ENCODE results near the gene MOB1B. TPM values are rescaled to one million over a fixed set of nuclear protein-coding genes. Genes with fewer than 3 reads are reported as not detected.

MOB1B gene
- total and polyA plus RNA-seq, 2 of the 13 experiments (the other 11 are each of a cell fraction or from before 2014, with no cell fraction given): 3.9 to 4.0 TPM

- no peak overlapping the region for H3K9ac ChIP-seq (ENCODE audit: insufficient read depth, low read depth, low read length)
- no TSS peak for BruUV-seq (replicated peaks)
- WGBS (ENCODE audit: low lambda C conversion rate): 92% methylated on average over 4 of the region's 4 CpGs
- intact Hi-C loops (cut with micrococcal nuclease; ENCODE audit: unreplicated experiment): no loop called here
- no peaks in the 10 kb centered on the region for H3K27me3 ChIP-seq (ENCODE audit: control insufficient read depth in 1 of 2, insufficient read depth in 2 of 2, low read length in 2 of 2)
- H3K79me2 ChIP-seq (ENCODE audit: insufficient read depth, low read length): peaks cover 15% of the 10 kb centered on the region
- H3K9me3 ChIP-seq (ENCODE audit: low read length): no peaks in the 10 kb centered on the region
- ATAC-seq (no peak), FAIRE-seq (no peak), DNase-seq (ENCODE audit: low spot score) (no peak)
- in situ Hi-C loops (cut with HindIII; ENCODE audit: extremely low pct_ligation_motif_present, low pct_unique_long_range_greater_than_20kb): no loop called here
- ChIA-PET POLR2A (no interaction called here), CTCF (ENCODE audit: low intra/inter-chr PET ratio, low total read pairs) (no interaction called here)
- H3K4me1 ChIP-seq (ENCODE audit: insufficient read depth, low read length): no peaks in the 10 kb centered on the region
- no peak overlapping the region for H3K4me3 ChIP-seq (replicated peaks in 1 of 3; ENCODE audit: insufficient read depth in 1 of 3, low read depth in 2 of 3, low read length in 3 of 3)
- no peaks in the 10 kb centered on the region; the same call in 1 of the 2 replicates for H4K20me1 ChIP-seq (ENCODE audit: insufficient read depth, low read length)
- H3K4me2 ChIP-seq (ENCODE audit: low read depth, low read length): no peak overlapping the region
- TF ChIP-seq ZNF644 (CRISPR knock-in tag; IDR thresholded peaks at IDR 0.05; ENCODE audit: low read depth) (no peak), CBX5 (CRISPR knock-in tag; IDR thresholded peaks at IDR 0.05; ENCODE audit: borderline replicate concordance) (no peak), TBX3 (IDR thresholded peaks at IDR 0.05; ENCODE audit: borderline replicate concordance) (no peak), ZNF460 (CRISPR knock-in tag; IDR thresholded peaks at IDR 0.05; ENCODE audit: borderline replicate concordance) (no peak), FOXA3 (CRISPR knock-in tag; IDR thresholded peaks at IDR 0.05) (no peak), CREBL2 (CRISPR knock-in tag; IDR thresholded peaks at IDR 0.05; ENCODE audit: borderline replicate concordance) (no peak), PRDM4 (CRISPR knock-in tag; IDR thresholded peaks at IDR 0.05; ENCODE audit: borderline replicate concordance) (no peak), E2F2 (CRISPR knock-in tag; IDR thresholded peaks at IDR 0.05; ENCODE audit: borderline replicate concordance) (no peak), NFYC (CRISPR knock-in tag; IDR thresholded peaks at IDR 0.05) (no peak), NCOA5 (CRISPR knock-in tag; IDR thresholded peaks at IDR 0.05) (no peak), ZNF260 (CRISPR knock-in tag; IDR thresholded peaks at IDR 0.05; ENCODE audit: borderline replicate concordance, low read depth) (no peak), SOX5 (CRISPR knock-in tag; IDR thresholded peaks at IDR 0.05; ENCODE audit: borderline replicate concordance) (no peak), FOXK1 (CRISPR knock-in tag; IDR thresholded peaks at IDR 0.05; ENCODE audit: borderline replicate concordance, low read depth) (no peak)
- TF ChIP-seq, protein P1, sequence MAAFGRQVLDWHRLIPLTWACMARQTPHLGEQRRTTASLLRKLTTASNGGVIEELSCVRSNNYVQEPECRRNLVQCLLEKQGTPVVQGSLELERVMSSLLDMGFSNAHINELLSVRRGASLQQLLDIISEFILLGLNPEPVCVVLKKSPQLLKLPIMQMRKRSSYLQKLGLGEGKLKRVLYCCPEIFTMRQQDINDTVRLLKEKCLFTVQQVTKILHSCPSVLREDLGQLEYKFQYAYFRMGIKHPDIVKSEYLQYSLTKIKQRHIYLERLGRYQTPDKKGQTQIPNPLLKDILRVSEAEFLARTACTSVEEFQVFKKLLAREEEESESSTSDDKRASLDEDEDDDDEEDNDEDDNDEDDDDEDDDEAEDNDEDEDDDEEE (CRISPR knock-in tag; IDR thresholded peaks at IDR 0.05): no peak
- no peak overlapping the region for H2AFZ ChIP-seq (ENCODE audit: low read length)
- no peaks in the 10 kb centered on the region for H3K36me3 ChIP-seq (replicated peaks in 1 of 2; ENCODE audit: control insufficient read depth in 1 of 2, insufficient read depth in 2 of 2, low read length in 2 of 2)
- no peak overlapping the region for H3K27ac ChIP-seq (ENCODE audit: extremely low read length, insufficient read depth, low read length)
Measured at GRCh38 chr4:70936200-70936787, 34.1 kb downstream of the MOB1B start.
